Loucy (cell line): ENCODE measurements around the gene ALKAL2.

Source experiments
- H2AFZ ChIP-seq: fragments of 200-600 bp; sonication (generic); 2 replicates; pipeline ENCODE4 v1.6.0; 2016; ENCODE audit warnings: antibody characterized with exemption, mild to moderate bottlenecking, low read length, moderate library complexity
- H3F3A ChIP-seq: fragments of 200-600 bp; 2 replicates; pipeline ENCODE4 v1.6.0; 2016; ENCODE audit warnings: antibody characterized with exemption, low read depth, mild to moderate bottlenecking
- H3K27me3 ChIP-seq: fragments of 200-600 bp; sonication (generic); 2 replicates; pipeline ENCODE4 v1.6.1; 2014; ENCODE audit warnings: low read length, mild to moderate bottlenecking; ENCODE audit not compliant: insufficient read depth, poor library complexity, severe bottlenecking
- H3K36me3 ChIP-seq: fragments of 200-600 bp; sonication (generic); 2 replicates; pipeline ENCODE4 v1.6.1; 2016; ENCODE audit warnings: low read length; ENCODE audit not compliant: insufficient read depth
- H3K4me1 ChIP-seq: fragments of 200-600 bp; sonication (generic); 2 replicates; pipeline ENCODE4 v1.5.1; 2014; ENCODE audit warnings: low read length, mild to moderate bottlenecking; ENCODE audit not compliant: insufficient read depth, poor library complexity, severe bottlenecking
- H3K4me2 ChIP-seq: fragments of 200-600 bp; sonication (generic); 2 replicates; pipeline ENCODE4 v1.6.0; 2014; ENCODE audit warnings: antibody characterized with exemption, low read length, low read depth, mild to moderate bottlenecking; ENCODE audit not compliant: poor library complexity, severe bottlenecking
- H3K4me3 ChIP-seq: fragments of 200-600 bp; sonication (generic); 2 replicates; pipeline ENCODE4 v1.5.1; 2014; ENCODE audit warnings: low read length, mild to moderate bottlenecking, mixed read lengths; ENCODE audit not compliant: poor library complexity, severe bottlenecking
- H3K79me2 ChIP-seq: fragments of 200-600 bp; sonication (generic); 2 replicates; pipeline ENCODE4 v1.6.1; 2014; ENCODE audit warnings: low read length; ENCODE audit not compliant: insufficient read depth
- H3K9ac ChIP-seq: fragments of 200-600 bp; sonication (generic); 2 replicates; pipeline ENCODE4 v1.6.0; 2014; ENCODE audit warnings: mild to moderate bottlenecking, low read depth, low read length, moderate library complexity; ENCODE audit not compliant: poor library complexity, severe bottlenecking
- H3K9me2 ChIP-seq: fragments of 200-600 bp; sonication (generic); replicated peaks from 2 replicates; pipeline ENCODE4 v1.6.1; 2016; ENCODE audit warnings: low read depth, low read length, mixed read lengths
- H3K9me3 ChIP-seq: fragments of 200-600 bp; sonication (generic); 2 replicates; pipeline ENCODE4 v1.6.1; 2014; ENCODE audit warnings: mild to moderate bottlenecking, antibody characterized with exemption, low read length, low read depth; ENCODE audit not compliant: insufficient read depth
- H4K20me1 ChIP-seq: fragments of 200-600 bp; sonication (generic); 2 replicates; pipeline ENCODE4 v1.6.0; 2014; ENCODE audit warnings: antibody characterized with exemption, low read length, mild to moderate bottlenecking; ENCODE audit not compliant: insufficient read depth, poor library complexity, severe bottlenecking
- EZH2phosphoT487 ChIP-seq: fragments of 200-600 bp; IDR thresholded peaks from 2 replicates; pipeline ENCODE4 v1.6.1; 2018; ENCODE audit warnings: antibody characterized with exemption, mild to moderate bottlenecking, moderate library complexity, borderline replicate concordance
- TF ChIP-seq, protein P1 (sequence below): fragments of 200-600 bp; sonication (generic); conservative IDR thresholded peaks from 2 replicates; pipeline ENCODE4 v1.5.1; 2014; ENCODE audit warnings: mild to moderate bottlenecking, antibody characterized with exemption, low read length

The ALKAL2 gene

DNA sequence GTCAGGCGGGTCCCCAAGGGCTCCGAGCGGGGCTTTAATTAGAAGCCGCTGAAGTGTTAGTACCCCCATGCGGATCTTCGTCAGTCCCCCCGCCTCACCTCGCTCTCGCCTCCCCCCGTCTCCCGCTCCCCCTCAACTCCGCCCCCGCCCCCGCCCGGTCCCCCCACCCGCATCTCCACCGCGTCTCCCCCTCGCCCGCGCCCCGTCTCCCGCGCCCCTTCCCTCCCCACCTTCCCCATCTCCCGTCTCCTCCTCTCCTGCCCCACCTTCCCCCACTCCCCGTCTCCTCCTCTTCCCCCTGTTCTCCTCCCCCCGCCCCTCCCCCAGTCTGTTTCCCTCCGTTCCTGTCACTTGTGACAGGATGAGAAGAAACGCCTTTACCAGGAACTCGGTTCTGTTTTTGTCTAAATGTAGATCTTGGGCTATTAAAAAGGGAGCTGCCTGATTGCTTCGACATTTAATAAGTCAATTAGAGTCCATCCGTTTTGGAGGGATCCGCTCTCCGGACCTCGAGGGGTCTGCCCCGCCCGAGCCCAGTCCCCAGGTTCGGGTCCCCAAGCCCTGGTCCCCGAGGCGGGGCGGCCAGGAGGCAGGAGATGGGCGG lies 969 bp upstream of the ALKAL2 start:
- Histone ChIP-seq H3K9ac (no peak overlapping the region), H3K4me3 (no peak overlapping the region), H3K9me2 (no peaks in the 10 kb centered on the region), H3F3A (no peaks in the 10 kb centered on the region), H3K4me2 (no peak overlapping the region), H4K20me1 (no peaks in the 10 kb centered on the region), H3K36me3 (no peaks in the 10 kb centered on the region), H3K79me2 (no peaks in the 10 kb centered on the region), H3K27me3 (no peaks in the 10 kb centered on the region), H3K4me1 (no peaks in the 10 kb centered on the region), H2AFZ (no peak overlapping the region), H3K9me3 (no peaks in the 10 kb centered on the region)
- TF ChIP-seq, protein P1, sequence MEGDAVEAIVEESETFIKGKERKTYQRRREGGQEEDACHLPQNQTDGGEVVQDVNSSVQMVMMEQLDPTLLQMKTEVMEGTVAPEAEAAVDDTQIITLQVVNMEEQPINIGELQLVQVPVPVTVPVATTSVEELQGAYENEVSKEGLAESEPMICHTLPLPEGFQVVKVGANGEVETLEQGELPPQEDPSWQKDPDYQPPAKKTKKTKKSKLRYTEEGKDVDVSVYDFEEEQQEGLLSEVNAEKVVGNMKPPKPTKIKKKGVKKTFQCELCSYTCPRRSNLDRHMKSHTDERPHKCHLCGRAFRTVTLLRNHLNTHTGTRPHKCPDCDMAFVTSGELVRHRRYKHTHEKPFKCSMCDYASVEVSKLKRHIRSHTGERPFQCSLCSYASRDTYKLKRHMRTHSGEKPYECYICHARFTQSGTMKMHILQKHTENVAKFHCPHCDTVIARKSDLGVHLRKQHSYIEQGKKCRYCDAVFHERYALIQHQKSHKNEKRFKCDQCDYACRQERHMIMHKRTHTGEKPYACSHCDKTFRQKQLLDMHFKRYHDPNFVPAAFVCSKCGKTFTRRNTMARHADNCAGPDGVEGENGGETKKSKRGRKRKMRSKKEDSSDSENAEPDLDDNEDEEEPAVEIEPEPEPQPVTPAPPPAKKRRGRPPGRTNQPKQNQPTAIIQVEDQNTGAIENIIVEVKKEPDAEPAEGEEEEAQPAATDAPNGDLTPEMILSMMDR, result no peak
- TF ChIP-seq EZH2phosphoT487, result no peak

DNA sequence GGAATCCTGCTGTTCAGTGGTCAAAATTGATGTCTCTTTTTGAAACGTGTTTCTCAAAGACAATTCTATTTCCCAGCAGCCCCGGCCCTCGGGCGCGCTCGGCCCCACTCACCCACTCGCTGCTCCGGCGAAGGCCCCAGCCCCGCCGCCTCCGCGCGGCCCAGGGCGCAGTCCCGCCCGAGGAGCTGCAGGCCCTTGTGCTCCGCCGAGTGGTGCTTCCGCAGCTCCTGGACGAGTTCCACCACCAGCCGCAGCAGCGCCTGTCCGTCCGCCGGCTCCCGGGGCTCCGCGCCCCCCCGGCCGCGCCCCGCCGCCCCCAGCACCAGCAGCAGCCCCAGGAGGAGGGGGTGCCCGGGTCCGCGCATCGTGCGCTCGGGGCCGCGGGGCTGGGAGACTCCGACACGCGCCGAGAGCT lies 413 bp downstream of the ALKAL2 start:
- no peak overlapping the region for H3K9ac ChIP-seq
- H3F3A ChIP-seq, result no peaks in the 10 kb centered on the region
- TF ChIP-seq, protein P1, result no peak
- no peak overlapping the region for H2AFZ ChIP-seq
- H3K4me2 ChIP-seq, result no peak overlapping the region
- H3K36me3 ChIP-seq, result peaks cover 2% of the 10 kb centered on the region; the same call in 1 of the 2 replicates
- no peaks in the 10 kb centered on the region for H3K4me1 ChIP-seq
- no peaks in the 10 kb centered on the region for H3K27me3 ChIP-seq
- H3K4me3 ChIP-seq, result no peak overlapping the region
- H3K9me2 ChIP-seq, result no peaks in the 10 kb centered on the region
- no peaks in the 10 kb centered on the region for H4K20me1 ChIP-seq
- no peaks in the 10 kb centered on the region for H3K9me3 ChIP-seq
- no peaks in the 10 kb centered on the region for H3K79me2 ChIP-seq

DNA sequence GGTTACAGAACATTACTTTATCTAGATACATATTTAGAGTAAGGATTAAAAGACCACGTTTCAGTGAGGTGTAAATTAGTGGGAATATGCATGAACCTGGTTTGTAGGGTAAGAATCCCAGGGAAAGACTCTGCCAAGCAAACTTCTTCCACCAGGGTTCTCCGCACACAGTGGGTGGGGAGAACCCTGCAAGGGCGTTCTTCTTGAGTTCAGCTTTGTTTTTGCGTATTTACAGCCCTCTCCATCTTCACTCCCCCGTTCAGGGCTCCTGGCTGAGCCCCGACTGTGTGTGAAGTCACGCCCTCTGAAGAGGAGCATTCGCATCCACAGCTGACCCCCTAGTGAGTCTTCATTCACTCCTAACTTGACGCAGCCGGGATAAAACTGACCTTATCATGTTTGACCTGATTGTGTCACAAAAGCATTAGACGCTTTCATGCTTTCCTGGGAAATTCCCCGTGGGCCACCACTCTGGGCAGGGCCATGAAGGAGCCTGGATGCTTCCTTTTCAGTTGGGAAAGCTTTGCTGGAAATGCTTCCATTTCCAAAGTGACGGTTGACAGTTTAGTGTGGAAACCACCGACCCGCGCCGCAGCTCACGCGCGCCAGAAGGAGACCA lies 1.0 kb downstream of the ALKAL2 start:
- TF ChIP-seq, protein P1, result no peak
- no peak for TF ChIP-seq EZH2phosphoT487
- Histone ChIP-seq H3K4me3 (no peak overlapping the region), H3K9ac (no peak overlapping the region), H3K4me1 (no peaks in the 10 kb centered on the region), H3F3A (no peaks in the 10 kb centered on the region), H3K27me3 (no peaks in the 10 kb centered on the region), H3K9me3 (no peaks in the 10 kb centered on the region), H2AFZ (no peak overlapping the region), H3K79me2 (no peaks in the 10 kb centered on the region), H3K36me3 (peaks cover 8% of the 10 kb centered on the region; the same call in 1 of the 2 replicates), H4K20me1 (no peaks in the 10 kb centered on the region), H3K4me2 (no peak overlapping the region), H3K9me2 (no peaks in the 10 kb centered on the region)
